ENCODE measurements around the gene C11orf16.

The C11orf16 gene

GRCh38 chr11:8926236-8926635 is 6.5 kb downstream of the C11orf16 start:
- H3K4me3 ChIP-seq (ENCODE audit: low read depth, low read length): no peak overlapping the region
- TF ChIP-seq CTCF (IDR thresholded peaks at IDR 0.05; ENCODE audit: low read depth, low read length, missing control alignments): no peak
- DNase-seq (ENCODE audit: low read depth): no peak

DNA sequence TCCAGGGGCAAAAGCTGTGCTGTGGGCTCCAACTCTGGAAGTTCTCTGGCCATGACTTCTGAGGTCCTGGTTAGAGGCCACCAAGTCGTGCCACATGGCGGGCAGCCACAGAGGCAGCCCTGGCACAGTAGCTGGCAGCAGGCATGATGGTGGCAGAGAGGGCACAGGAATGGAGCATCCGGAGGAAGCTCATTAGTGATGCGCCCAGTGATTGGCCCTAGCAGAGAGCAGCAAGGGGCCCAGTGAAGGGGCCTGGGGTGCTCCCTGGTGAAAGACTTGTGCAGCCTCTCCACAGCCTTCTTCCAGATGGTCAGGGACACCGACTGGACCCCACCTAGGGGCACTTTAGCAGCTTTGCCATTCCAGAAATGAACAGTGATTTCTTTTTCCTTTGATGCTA is 7.0 kb downstream of the C11orf16 start:
- TF ChIP-seq CTCF (IDR thresholded peaks at IDR 0.05; ENCODE audit: low read depth, low read length, missing control alignments): no peak
- H3K4me3 ChIP-seq (ENCODE audit: low read depth, low read length): no peak overlapping the region
- no peak for DNase-seq (ENCODE audit: low read depth)

- no peak for TF ChIP-seq CTCF (IDR thresholded peaks at IDR 0.05; ENCODE audit: low read depth, low read length, missing control alignments)
- H3K4me3 ChIP-seq (ENCODE audit: low read depth, low read length): no peak overlapping the region
- DNase-seq (ENCODE audit: low read depth): no peak
Measured at GRCh38 chr11:8922691-8923090, 10.1 kb downstream of the C11orf16 start.

GRCh38 chr11:8917157-8917825 is 15.5 kb downstream of the C11orf16 start:
- no peak overlapping the region for H3K4me3 ChIP-seq (ENCODE audit: low read depth, low read length)
- TF ChIP-seq CTCF (IDR thresholded peaks at IDR 0.05; ENCODE audit: low read depth, low read length, missing control alignments): no peak
- no peak for DNase-seq (ENCODE audit: low read depth)

- TF ChIP-seq CTCF (IDR thresholded peaks at IDR 0.05; ENCODE audit: low read depth, low read length, missing control alignments): no peak
Measured at GRCh38 chr11:8914661-8915018, 18.1 kb downstream of the C11orf16 start.

DNA sequence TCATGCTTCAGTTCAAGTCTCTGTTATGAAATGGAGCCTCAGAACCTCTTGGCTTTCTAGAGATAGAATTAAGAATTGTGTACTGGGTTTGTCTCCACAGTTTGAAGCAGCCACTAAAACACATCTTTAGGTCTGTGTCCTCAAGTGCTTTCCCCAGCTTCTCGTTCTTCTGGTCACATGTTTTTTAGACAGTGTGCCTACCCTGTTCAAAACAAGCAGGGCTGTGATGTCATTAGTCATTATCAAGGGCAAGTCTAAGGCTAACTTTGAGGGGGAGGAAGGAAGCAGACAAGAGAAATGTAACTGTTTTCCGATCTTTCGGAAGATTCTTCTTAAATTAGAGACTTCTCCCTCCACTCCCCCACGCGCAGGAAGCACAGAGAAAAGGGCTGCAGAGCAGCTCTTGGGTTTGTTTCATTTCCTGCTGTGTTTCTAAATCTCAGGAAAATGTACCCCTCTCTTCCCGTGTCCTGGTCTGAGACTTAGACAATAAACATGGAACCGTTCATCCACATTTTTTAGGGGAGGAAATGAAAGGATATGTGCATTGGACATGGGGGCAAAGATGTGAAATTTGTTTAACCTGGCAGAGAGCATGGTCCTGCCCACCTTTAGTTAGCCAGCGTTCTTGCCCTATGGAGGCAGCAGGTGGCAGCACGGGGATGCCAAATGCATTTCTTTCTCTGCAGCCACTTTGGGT is 18.6 kb downstream of the C11orf16 start:
- no peak overlapping the region; the same call in 1 of the 2 replicates for H3K4me3 ChIP-seq (ENCODE audit: low read depth, low read length)
- TF ChIP-seq CTCF (IDR thresholded peaks at IDR 0.05; ENCODE audit: low read depth, low read length, missing control alignments): peak; percentile 78
- DNase-seq (ENCODE audit: low read depth): no peak

More at GRCh38 chr11:8914661-8915018, 18.1 kb downstream of the C11orf16 start:
- no peak overlapping the region for H3K4me3 ChIP-seq (ENCODE audit: low read depth, low read length)
- no peak for DNase-seq (ENCODE audit: low read depth)

Data from GM12864 (cell line).